GM18907 (cell line): ENCODE results near the gene CCL25.

Experiments used
- ATAC-seq: cut with Tn5 transposase; IDR thresholded peaks from one replicate; pipeline ENCODE4 v1.9.1; 2021; ENCODE audit warnings: mild to moderate bottlenecking, moderate library complexity; ENCODE audit not compliant: unreplicated experiment

CCL25 gene

DNA sequence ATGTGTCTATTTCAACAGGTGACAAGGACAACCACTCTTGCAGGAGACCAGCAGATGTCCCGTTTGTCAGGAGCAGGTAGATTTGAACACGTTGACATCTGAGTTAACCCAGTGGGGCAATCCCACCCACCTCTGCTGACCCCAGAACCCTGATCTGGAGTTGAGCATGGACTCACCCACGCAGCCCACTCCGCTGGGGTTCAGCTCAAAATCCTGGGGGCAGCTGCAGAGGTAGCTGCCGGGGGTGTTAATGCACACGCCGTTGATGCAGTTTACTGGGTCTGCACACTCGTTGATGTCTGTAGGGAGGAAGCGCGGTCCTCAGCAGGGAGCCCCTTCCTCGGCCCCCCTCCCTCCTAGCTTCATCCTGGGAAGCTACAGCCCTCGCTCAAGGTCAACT, 56.9 kb downstream of the CCL25 start:
- ATAC-seq, result no peak

DNA sequence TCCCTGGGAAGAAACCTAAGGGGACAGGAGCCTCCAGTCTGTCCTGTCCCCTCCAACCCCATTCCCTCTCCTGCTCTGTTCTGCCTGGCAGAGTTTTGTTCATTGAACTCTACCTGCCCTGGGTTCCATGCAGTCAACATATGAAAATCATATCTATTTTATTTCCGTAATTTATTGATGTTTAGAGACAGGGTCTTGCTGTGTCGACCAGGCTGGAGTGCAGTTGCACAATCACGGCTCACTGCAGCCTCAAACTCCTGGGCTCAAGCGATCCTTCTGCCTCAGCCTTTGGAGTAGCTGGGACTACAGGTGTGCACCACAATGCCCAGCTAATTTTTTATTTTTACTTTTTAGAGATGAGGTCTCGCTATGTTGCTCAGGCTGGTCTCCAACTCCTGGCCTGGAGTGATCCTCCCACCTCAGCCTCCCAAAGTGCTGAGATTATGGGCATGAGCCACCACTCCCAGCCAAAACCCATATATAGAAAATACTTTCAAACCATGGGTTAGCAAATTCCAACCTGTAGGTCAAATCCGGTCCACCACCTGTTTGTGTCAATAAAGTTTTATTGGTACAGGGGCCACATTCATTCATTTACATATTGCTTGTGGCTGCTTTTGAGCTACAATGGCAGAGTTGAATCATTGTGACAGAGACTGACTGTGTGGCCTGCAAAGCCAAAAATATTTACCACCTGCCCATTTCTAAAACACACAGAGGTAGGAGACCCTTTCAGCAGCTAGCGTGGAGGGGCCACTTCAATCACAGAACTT, 57.5 kb downstream of the CCL25 start:
- ATAC-seq, result no peak

GRCh38 chr19:8110931-8111330, 58.4 kb downstream of the CCL25 start:
- no peak for ATAC-seq

GRCh38 chr19:8111376-8111775, 58.8 kb downstream of the CCL25 start:
- no peak for ATAC-seq
